DMS 273 treated with DMSO at 0.1 percent for 48 hours (cell line): ENCODE data around the gene ATMIN.
A peak's percentile ranks its signal among the peaks of the same experiment; 100 is the strongest.

Source experiments
- DNase-seq: peaks from one replicate; lab custom pipeline; 2025; lab: John Stamatoyannopoulos, UW

Gene ATMIN

DNA sequence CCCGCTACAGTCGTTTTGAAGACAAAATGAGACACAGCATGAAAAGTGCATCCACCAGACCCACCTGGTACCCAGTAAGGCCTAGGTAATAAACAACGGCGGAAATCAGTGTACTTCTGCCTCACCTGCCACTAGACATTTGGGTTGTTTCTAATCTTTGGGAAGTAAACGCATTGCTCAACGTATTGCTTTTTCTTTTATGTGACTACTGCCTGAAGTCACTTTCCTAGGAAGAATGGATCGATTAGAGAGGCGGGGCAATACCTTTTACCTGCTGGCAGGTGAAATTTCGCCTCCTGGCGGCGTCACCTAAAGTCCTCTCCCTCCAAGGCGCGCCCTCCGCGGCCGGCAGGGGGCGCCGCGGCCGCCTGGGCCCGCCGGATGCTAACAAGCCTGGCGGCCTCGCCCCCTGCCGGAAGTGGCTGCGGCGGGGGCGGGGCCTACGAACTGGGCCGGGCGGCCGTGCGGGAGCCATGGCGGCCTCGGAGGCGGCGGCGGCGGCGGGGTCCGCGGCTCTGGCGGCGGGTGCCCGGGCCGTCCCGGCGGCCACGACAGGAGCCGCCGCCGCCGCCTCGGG, at the start of gene ATMIN:
Gene ATMIN (plus strand): TSS at position 445 of the 577 bp plus-strand sequence. CDS start 29 bp downstream, at position 474.
- peak; percentile 39 for DNase-seq

- DNase-seq: no peak
Measured at GRCh38 chr16:80986557-80986956, 49.1 kb upstream of the ATMIN start.

GRCh38 chr16:80988756-80989155, 46.9 kb upstream of the ATMIN start:
- DNase-seq: no peak

GRCh38 chr16:80989801-80990200, 45.8 kb upstream of the ATMIN start:
- DNase-seq: no peak

GRCh38 chr16:80990577-80990976, 45.1 kb upstream of the ATMIN start:
- no peak for DNase-seq

DNA sequence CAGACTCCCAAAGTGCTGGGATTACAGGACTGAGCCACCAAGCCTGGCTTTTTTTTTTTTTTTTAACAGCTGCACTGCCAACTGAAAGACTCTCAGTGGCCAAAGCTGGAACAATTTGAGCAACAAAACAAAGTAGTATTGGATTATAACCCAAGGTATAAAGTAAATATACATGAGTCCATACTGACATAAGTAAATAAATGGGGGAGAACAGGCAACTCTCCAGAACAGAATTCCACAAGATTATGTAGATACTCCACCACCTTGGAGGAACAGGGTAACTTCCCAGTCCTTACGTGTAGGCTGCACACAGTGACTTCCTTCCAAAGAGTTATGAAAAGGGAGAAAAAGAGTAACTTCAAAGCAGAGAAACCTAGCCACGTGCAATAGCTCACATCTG, 44.7 kb upstream of the ATMIN start:
- no peak for DNase-seq

DNA sequence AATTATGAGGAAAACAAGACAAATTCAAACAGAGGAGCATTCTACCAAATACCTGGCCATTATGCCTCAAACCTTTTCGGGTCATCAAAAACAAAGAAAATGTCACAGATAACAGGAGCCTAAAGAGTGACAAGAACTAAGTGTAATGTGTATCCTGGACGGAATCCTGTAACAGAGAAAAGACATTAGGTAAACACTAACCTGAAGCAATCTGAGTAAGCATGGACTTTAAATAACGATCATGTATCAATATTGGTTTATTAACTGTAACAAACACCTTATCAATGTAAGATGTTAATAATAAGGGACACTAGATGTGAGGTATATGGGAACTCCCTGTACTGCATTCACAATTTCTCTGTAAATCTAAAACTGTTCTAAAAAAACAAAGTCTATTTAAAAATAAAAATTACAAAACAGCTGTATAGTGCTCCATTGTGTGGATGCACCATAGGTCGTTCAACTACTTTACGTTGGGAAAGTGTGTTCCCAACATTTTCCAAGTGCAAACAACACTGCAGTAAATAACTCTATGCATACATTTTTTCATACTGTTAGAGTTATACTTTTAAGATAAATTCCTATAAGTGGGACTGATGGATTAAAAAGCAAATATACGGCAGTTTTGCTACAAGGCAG, 43.7 kb upstream of the ATMIN start:
- DNase-seq: no peak

GRCh38 chr16:80992676-80993293, 42.9 kb upstream of the ATMIN start:
- no peak for DNase-seq

DNA sequence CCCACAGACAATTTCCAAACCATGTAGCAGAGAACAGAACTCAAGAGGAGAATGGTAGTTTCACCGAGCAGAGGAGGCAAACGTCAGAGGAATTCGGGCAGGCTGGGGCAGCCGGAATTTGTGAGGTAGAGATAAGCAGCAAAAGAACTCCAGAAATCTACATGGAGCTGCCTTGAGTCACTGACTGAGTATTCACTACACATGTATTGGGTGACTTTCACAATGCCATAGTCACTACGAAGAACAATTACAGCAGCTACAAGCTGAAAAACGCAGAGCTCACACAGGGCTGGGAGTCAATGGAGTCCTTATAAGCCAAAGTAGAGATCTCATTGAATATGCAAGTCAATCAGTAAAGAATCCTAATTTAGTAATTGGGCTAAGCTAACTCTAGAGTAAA, 42.3 kb upstream of the ATMIN start:
- DNase-seq: no peak

DNA sequence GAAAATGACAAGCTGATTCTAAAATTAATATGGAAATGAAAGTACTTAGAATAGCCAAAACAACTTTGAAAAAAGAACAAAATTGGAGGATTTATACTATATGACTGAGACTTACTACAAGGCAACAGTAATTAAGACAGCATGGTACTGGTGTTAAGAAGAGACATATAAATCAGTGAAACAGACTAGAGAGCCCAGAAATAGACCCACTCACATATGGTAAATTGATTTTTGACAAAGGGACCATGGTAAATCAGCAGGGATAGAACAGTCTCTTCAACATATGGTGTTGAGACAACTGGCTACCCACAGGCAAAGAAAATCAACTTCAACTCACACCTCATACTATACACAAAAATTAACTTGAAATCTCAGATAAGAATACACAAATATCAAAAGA, 41.8 kb upstream of the ATMIN start:
- DNase-seq: peak; percentile 11

DNA sequence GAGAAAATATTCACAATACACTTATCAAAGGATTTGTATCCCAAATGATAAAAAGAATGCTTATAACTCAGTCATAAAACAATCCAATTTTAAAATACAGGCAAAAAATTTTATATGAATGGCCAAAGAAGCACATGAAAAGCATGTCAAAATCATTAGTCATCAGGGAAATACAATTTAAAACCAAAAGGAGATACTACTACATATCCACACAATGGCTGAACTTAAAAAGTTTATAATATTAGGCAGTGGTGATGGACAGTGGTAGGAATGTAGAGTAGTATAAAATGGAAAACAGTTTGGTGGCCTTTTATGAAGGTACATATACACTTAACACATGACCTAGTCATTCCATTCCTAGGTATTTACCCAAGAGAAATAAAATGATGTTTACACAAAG, 41.2 kb upstream of the ATMIN start:
- DNase-seq: no peak

GRCh38 chr16:80996688-80997138, 38.9 kb upstream of the ATMIN start:
- no peak for DNase-seq

GRCh38 chr16:80997139-80997798, 38.4 kb upstream of the ATMIN start:
- DNase-seq: no peak

- DNase-seq: no peak
Measured at GRCh38 chr16:80997964-80998620, 37.5 kb upstream of the ATMIN start.

GRCh38 chr16:81000873-81001272, 34.8 kb upstream of the ATMIN start:
- DNase-seq: no peak

DNA sequence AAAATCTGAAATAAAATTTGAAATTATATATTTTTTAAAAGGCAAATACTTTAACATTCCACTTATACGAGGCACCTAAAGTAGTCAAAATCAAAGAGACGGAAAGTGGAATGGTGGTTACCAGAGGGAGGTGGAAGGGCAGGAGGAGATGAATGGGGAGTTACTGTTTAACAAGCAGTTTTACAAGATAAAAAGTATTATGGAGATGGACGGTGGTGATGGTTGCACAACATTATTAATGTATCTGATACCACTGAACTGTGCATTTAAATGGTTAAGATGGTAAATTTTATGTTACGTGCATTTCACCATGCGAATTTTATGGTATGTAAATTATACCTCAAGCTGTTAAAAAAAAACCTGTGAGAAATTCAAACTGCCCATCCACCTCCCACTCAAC, 34.3 kb upstream of the ATMIN start:
- DNase-seq: no peak

DNA sequence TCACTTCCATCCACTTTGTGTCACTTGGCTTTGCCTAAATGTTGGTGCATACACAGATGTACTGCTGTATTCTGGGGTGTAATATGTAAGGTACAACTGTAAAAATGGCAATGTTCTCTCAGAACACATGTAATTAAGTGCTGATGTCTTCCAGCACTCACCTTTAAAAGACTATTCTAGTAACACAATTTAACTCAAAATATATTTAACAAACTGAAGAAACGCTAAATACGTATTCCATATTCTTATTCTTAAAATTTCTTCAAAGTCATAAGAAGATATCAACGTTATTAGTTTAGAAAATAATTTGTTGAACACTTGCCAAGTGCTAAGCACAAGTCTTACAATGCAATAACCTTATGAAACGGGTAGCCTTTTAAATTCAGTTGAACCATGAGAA, 32.6 kb upstream of the ATMIN start:
- DNase-seq: no peak

GRCh38 chr16:81003610-81004460, 31.8 kb upstream of the ATMIN start:
- no peak for DNase-seq

GRCh38 chr16:81004646-81005353, 30.8 kb upstream of the ATMIN start:
- peak; percentile 42 for DNase-seq

DNA sequence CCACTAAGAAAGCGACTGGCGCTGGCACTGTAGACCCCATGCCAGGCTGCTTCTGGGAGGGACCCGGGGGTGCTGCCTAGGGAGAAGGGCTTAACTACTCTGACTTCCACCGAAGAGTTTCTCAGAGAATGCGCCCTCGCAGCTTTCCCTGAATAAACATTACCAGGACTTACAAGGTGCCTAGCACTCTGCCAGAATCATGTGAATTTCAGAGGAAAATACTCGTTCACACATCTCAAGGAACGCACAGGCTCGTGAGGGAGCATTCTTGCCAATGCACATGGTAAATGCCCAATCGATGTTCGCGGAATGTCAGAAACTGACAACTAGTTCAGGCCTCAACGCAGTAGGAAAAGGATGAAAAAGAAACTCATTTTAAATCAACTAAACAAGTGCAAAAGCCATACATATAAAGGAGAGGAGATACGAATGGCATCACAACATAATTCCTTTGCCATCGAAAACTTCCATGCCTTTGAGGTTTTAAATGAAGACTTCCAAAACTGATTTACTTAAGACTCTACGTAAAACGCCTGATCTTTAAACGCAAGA, 30.0 kb upstream of the ATMIN start:
- DNase-seq: no peak
